ENCODE results near the gene RPUSD1. TPM values are rescaled to one million over a fixed set of nuclear protein-coding genes. Genes with fewer than 3 reads are reported as not detected.

The RPUSD1 gene
- total RNA-seq, 1 donor from 2014 or later, result 31.1 TPM

GRCh38 chr16:741986-742629 lies 46.1 kb downstream of the RPUSD1 start:
- no peak for DNase-seq

GRCh38 chr16:740764-741505 lies 47.2 kb downstream of the RPUSD1 start, which contains the start of gene CIAO3:
Gene CIAO3, minus strand, starts transcription at chr16:740997. Its CDS starts 12 bp downstream, at chr16:740985.
- DNase-seq, result peak; percentile 94

- no peak for DNase-seq
Measured at GRCh38 chr16:740459-740763, 47.8 kb downstream of the RPUSD1 start.

DNA sequence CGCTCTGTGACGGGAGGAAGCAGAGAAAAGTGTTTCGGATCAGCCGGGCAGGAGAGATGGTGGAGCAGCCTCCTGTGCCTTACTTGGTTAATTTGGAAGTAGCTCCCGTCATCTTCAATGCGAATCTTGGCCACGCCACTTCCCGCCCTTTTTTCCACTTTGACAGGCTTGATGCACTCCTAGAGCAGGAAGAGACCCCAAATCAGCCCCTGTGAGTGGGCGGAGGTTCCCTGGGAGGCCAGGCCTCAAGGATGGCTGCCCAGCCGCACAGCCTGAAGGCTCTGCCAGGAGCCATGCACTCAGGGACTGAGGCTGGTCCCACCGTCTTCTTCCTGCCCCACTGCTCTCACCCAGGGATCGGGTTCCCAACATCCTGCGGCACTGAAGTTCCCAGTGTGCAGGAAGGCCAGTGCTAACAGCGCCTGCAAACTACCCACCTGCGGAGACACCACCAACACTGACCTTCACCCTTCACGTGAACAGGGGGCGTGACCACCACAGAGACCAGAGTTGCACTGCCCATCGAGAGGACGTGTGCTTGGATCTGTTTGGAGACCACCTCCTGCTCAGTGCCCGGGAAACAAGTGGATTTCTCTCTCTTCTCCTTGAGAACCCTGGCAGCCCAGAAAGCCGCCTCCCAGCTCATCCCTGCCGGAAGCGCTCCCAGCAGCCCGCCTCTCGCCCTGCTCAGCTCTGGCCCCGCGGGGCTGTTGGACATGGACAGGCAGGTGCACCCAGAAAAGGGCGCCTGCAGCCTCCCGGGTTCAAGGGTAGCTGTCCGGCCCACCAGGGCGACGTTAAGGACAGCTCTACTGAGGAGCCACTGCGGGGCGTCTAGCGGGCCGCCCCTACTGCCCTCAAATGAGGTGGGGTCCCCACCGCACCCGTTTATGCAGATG lies 48.4 kb downstream of the RPUSD1 start:
- DNase-seq, result no peak

DNA sequence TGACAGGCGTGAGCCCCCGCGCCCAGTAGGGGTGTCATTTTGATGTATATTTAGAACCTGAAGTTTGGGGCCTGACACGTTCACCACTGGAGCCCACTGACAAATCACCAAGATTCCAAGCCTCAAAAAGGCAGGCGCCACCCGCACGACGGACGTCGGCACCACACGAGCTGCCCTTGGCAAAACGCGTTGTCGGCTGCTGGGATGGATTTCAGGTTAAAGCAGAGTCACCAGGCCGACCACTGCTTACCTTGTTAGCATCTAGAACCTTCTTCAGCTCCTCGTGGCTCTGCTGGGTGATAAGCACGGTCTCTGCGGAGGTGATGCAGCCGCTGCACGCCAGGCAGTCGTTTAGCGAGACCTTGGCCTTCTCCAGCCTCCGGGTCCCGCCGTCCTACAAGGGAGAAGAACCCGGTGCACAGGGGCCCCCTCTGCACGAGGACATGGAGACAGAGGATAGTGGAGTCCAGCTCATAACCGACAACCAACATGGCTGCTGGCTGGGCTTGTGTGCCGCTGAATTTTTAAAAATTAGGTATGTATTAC lies 51.2 kb downstream of the RPUSD1 start:
- no peak for DNase-seq

DNA sequence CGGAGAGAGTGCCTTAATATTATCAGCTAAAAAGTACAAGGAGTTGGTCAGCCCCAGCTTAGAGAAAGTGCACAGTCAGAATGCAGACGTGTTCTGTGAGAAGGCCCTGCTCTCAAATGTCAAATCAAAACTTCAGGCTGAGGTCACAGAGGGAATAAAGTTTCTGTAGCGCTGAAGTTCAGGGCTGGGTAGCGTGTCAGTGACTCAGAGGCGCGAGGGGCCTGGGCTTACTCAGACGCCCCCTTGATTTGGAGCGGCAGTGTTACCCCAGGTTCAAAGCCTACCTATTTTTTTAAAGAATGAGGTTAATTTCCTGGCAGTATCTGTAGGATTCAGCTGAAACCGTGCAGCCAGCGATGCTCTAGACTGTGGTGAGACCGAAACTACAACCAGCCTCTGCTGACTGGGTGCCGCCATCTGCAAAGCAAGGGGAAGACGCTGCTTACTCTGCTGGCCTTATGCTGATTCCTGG lies 52.2 kb downstream of the RPUSD1 start:
- no peak for DNase-seq

DNA sequence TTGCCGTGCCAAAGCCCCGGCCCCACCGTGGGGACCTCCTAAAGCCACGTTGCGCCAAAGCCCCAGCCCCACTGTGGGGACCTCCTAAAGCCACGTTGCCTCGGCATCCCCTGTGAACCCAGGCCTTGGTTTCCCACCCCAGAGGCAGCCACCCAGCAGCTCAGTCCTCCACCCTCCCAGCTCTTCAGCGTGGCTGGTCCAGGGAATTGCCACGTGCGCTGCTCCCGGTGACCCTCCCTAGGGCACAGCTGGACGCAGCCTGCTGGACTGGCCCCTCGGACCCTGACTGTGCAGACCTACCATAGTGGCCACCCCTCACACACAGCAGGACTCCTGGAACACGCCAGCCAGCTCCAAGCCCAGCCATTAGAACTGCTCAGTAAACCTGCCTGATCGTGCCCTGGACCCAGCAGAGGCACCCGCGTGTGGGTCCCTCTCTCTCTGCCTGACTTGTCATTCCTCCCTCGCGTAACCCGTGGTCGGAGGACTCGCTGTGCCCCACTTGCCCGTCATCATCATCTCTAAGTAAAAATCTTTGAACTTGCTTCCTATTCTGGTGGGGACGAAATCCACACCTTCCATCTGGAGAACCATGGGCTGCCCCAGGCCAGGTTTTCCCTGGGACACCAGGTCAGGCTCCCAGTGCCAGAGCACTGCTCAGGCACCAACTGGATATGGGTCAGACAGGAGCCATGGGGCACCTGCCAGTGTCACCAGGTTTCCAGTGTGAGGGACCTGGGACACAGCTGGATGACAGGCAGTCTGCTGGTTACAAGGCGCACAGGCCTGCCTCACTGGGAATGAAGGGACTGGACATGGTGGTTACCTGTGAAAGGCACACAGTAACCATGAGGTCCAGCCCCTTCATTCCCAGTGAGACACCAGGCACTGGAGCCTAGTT lies 53.0 kb downstream of the RPUSD1 start:
- DNase-seq, result no peak

Other genes with a start within 250 kb of the RPUSD1 start
- gene PRR35, start 228.0 kb downstream of the RPUSD1 start, total RNA-seq, result not detected in 2 replicates
- 1.9 and 2.7 TPM in 2 replicates for gene NHLRC4, start 221.4 kb downstream of the RPUSD1 start, total RNA-seq
- 25.4 and 32.2 TPM in 2 replicates for gene PIGQ, start 218.4 kb downstream of the RPUSD1 start, total RNA-seq
- 13.3 and 14.1 TPM in 2 replicates for gene RAB40C, start 198.3 kb downstream of the RPUSD1 start, total RNA-seq
- gene WFIKKN1, start 157.4 kb downstream of the RPUSD1 start, total RNA-seq, result 0.14 and 0.17 TPM in 2 replicates
- gene METTL26, start 152.1 kb downstream of the RPUSD1 start, total RNA-seq, result 76.4 and 83.6 TPM in 2 replicates
- 11.2 and 12.6 TPM in 2 replicates for gene MCRIP2, start 146.6 kb downstream of the RPUSD1 start, total RNA-seq
- gene WDR90, start 139.0 kb downstream of the RPUSD1 start, total RNA-seq, result 10.7 and 15.1 TPM in 2 replicates
- 32.9 and 49.0 TPM in 2 replicates for gene RHOT2, start 120.2 kb downstream of the RPUSD1 start, total RNA-seq
- 0.05 and 0.51 TPM in 2 replicates for gene RHBDL1, start 112.7 kb downstream of the RPUSD1 start, total RNA-seq
- gene STUB1, start 108.0 kb downstream of the RPUSD1 start, total RNA-seq, result 93.9 and 94.1 TPM in 2 replicates
- gene JMJD8, start 104.0 kb downstream of the RPUSD1 start, total RNA-seq, result 34.9 and 45.7 TPM in 2 replicates
- gene WDR24, start 98.0 kb downstream of the RPUSD1 start, total RNA-seq, result 2.7 and 5.3 TPM in 2 replicates
- 0.05 TPM in 1 of 2 replicates, not detected in the other for gene FBXL16, start 82.6 kb downstream of the RPUSD1 start, total RNA-seq
- 34.9 and 41.7 TPM in 2 replicates for gene METRN, start 73.3 kb downstream of the RPUSD1 start, total RNA-seq
- gene ANTKMT, start 67.2 kb downstream of the RPUSD1 start, total RNA-seq, result 25.5 and 47.5 TPM in 2 replicates
- 0.34 and 0.65 TPM in 2 replicates for gene CCDC78, start 61.9 kb downstream of the RPUSD1 start, total RNA-seq
- 5.1 and 6.3 TPM in 2 replicates for gene HAGHL, start 61.3 kb downstream of the RPUSD1 start, total RNA-seq
- gene CIAO3, start 47.4 kb downstream of the RPUSD1 start, total RNA-seq, result 34.6 and 42.4 TPM in 2 replicates
- 0.09 TPM in 1 of 2 replicates, not detected in the other for gene MSLN, start 27.6 kb downstream of the RPUSD1 start, total RNA-seq
- 20.1 and 23.8 TPM in 2 replicates for gene CHTF18, start 239 bp upstream of the RPUSD1 start, total RNA-seq
- gene GNG13, start 12.4 kb upstream of the RPUSD1 start, total RNA-seq, result not detected in 2 replicates
- 14.2 and 14.6 TPM in 2 replicates for gene LMF1, start 182.6 kb upstream of the RPUSD1 start, total RNA-seq
- 0.33 and 0.85 TPM in 2 replicates for gene SOX8, start 193.4 kb upstream of the RPUSD1 start, total RNA-seq

All from dermis blood vessel endothelial cell (primary cell).